ENCODE measurements around the gene AKIRIN1. TPM values are rescaled to one million over a fixed set of nuclear protein-coding genes. Genes with fewer than 3 reads are reported as not detected.

The AKIRIN1 gene
- total RNA-seq, 4 donors from 2014 or later: 28.4 to 54.4 (median 34.0) TPM

DNA sequence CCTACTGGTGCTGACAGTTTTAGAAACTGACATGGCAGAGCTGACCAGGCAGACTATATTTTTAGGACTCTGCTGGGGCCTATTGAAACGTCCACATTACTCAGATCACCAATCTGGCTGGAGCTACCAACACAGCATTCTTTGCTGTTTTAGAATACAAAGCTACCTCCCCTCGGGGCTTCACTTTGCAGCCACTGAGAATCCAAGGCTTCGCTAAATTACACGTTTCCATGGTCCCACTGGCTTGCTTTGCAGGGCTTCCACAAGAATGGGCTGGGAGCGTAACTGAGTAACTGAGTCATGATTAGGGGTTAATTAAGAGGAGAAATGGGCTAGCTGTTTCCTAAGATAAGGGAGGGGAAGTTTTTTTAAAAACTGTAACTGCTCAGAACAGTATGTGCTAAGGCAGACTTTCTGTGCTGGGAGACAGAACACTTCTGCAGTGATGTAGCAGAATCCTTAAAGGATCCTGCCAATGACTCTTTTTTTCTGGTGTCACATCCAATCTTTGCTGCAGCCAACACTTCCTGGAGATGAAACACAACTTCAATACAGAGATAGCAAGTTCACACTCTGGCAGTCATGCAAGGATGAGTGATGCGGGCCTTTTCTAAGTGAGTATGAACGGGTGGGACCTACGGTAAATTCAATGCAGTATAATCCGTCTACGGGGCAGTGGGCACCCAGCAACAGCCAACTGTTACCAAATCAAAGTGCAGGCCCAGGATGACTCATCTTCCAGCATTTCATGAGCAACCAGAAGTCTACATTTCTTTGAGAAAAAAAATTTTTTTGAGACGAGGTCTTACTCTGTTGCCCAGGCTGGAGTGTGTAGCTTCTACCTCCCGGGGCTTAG lies 56.5 kb downstream of the AKIRIN1 start:
- TF ChIP-seq, protein P1, sequence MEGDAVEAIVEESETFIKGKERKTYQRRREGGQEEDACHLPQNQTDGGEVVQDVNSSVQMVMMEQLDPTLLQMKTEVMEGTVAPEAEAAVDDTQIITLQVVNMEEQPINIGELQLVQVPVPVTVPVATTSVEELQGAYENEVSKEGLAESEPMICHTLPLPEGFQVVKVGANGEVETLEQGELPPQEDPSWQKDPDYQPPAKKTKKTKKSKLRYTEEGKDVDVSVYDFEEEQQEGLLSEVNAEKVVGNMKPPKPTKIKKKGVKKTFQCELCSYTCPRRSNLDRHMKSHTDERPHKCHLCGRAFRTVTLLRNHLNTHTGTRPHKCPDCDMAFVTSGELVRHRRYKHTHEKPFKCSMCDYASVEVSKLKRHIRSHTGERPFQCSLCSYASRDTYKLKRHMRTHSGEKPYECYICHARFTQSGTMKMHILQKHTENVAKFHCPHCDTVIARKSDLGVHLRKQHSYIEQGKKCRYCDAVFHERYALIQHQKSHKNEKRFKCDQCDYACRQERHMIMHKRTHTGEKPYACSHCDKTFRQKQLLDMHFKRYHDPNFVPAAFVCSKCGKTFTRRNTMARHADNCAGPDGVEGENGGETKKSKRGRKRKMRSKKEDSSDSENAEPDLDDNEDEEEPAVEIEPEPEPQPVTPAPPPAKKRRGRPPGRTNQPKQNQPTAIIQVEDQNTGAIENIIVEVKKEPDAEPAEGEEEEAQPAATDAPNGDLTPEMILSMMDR (IDR thresholded peaks at IDR 0.05; ENCODE audit: low read depth): no peak

DNA sequence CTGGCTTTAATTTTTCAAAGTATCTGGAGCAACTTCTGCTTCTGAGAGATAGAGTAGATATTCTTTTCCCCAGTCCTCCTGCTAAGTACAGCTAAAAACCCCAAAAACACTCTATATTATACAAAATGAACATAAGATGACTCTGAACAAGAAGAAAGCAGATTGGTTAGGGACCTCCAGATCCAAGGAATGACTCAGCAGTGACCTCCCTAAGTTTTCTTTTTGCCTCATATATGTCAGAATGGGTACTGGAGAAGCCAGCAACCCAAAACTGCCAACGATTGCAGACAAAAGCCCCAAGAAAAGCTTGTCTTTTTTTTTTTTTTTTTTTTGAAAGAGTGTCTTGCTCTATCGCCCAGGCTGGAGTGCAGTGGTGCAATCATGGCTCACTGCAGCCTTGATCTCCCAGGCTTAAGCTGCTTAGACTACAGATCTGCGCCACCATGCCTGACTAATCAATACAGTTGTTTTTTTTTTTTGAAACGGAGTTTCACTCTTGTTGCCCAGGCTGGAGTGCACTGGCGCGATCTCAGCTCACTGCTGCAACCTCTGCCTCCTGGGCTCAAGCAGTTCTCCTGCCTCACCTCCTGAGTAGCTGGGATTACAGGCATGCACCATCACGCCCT lies 57.8 kb downstream of the AKIRIN1 start:
- TF ChIP-seq, protein P1 (IDR thresholded peaks at IDR 0.05; ENCODE audit: low read depth): no peak

DNA sequence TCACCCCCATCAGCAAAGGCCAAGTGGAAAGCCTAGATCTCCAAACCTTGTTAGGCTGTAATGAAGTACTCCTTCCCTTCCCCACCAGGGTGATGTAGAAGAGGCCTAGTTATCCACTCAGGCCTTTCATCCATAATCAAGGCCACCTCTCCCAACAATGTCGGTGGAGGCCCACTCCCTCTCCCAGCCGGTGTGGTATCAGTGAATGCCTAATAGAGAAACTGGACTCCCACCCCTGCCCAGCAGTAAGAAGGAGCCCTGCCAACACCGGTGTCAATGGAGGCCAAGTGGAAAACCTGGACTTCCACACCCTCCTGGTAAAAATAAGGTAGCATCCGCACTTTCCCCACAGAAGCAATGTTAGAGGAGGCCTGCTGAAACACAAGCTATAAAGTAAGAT lies 58.9 kb downstream of the AKIRIN1 start:
- TF ChIP-seq, protein P1 (IDR thresholded peaks at IDR 0.05; ENCODE audit: low read depth): no peak

DNA sequence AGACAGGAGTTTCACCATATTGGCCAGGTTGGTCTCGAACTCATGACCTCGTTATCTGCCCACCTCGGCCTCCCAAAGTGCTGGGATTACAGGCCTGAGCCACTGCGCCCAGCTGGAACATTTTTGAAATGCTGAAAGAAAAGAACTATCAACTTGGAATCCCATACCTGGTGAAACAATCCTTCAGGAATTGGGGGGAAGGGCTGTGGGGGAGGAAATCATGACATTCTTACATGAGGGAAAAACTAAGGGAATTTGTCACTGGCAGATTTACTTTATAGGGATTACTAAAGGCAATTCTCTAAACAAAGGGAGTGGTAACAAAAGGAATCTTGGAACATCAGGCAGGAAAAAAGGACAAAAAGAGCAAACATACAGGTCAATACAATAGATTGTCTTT lies 60.9 kb downstream of the AKIRIN1 start:
- TF ChIP-seq, protein P1 (IDR thresholded peaks at IDR 0.05; ENCODE audit: low read depth): no peak

Small RNAs within 50 kb of the gene (small RNA-seq; reads per million reads assigned to genes)
- gene RF00019: 0.49 reads per million

Other genes starting within 250 kb of the AKIRIN1 start
- 10 to 100 TPM; 48.4 to 90.8 (median 53.5) TPM for gene RRAGC, start 131.5 kb upstream of the AKIRIN1 start, total RNA-seq
- gene MYCBP, start 117.9 kb upstream of the AKIRIN1 start, total RNA-seq: 10 to 100 TPM in 3 of 4 donors, 1 to 10 TPM in 1; 6.2 to 26.4 (median 14.7) TPM
- not detected for gene GJA9, start 109.7 kb upstream of the AKIRIN1 start, total RNA-seq
- gene RHBDL2, start 49.4 kb upstream of the AKIRIN1 start, total RNA-seq: 1 to 10 TPM in 1 of 4 donors, not detected in 3; 1.1 TPM
- 100 to 1,000 TPM; 434 to 501 (median 487) TPM for gene NDUFS5, start 35.1 kb downstream of the AKIRIN1 start, total RNA-seq
- 100 to 1,000 TPM; 297 to 398 (median 352) TPM for gene MACF1, start 213.4 kb downstream of the AKIRIN1 start, total RNA-seq

Data from subcutaneous adipose tissue (tissue), 4 donors.